IMR-90 (cell line): Measurements from ENCODE around the gene ENPP7. TPM values are rescaled to one million over a fixed set of nuclear protein-coding genes. Genes with fewer than 3 reads are reported as not detected.
A peak's percentile ranks its signal among the peaks of the same experiment; 100 is the strongest.

Experiments used
- ATAC-seq: fragments of 200-7000 bp; cut with Tn5 transposase; 2 replicates; pipeline ENCODE4 v1.9.1; 2020; ENCODE audit warnings: low read depth, mild to moderate bottlenecking, moderate library complexity
- BruUV-seq: library from RNA; stranded (reverse); fragments of 400-500 nt; replicated peaks from 2 replicates; lab custom pipeline; 2021; lab: Mats Ljungman, UMichigan
- CTCF ChIA-PET: fragments of 300-600 bp; formaldehyde crosslinking; extraction: SDS; loops from one replicate; lab custom pipeline; 2021; ENCODE audit warnings: antibody characterized with exemption; lab: Yijun Ruan, JAX
- POLR2A ChIA-PET: fragments of 300-600 bp; sonication (Branson Sonifier 250); formaldehyde crosslinking; loops from one replicate; lab custom pipeline; 2022; ENCODE audit warnings: antibody characterized with exemption; ENCODE audit not compliant: unreplicated experiment; lab: Charles Lee
- DNase-seq: peaks from one replicate; pipeline ENCODE4 v3.0.0; 2013
- H2AFZ ChIP-seq: replicated peaks from 2 replicates; pipeline ENCODE3; 2013; ENCODE audit warnings: low read length, mild to moderate bottlenecking; ENCODE audit not compliant: poor library complexity
- H2AK5ac ChIP-seq: 2 replicates; pipeline ENCODE4 v1.6.1; 2013; ENCODE audit warnings: low read depth, low read length, inconsistent platforms
- H2AK9ac ChIP-seq: replicated peaks from 2 replicates; pipeline ENCODE3; 2013; ENCODE audit warnings: mild to moderate bottlenecking, low read depth, low read length, moderate library complexity; ENCODE audit not compliant: poor library complexity
- H2BK120ac ChIP-seq: 2 replicates; pipeline ENCODE4 v1.6.1; 2013; ENCODE audit warnings: low read depth, low read length, inconsistent platforms
- H2BK15ac ChIP-seq: 3 replicates; pipeline ENCODE4 v1.6.1; 2013; ENCODE audit warnings: low read depth, low read length, inconsistent platforms
- H2BK20ac ChIP-seq: 2 replicates; pipeline ENCODE4 v1.6.1; 2013; ENCODE audit warnings: low read depth, mild to moderate bottlenecking, inconsistent platforms, low read length, moderate library complexity
- H2BK5ac ChIP-seq: 2 replicates; pipeline ENCODE4 v1.6.1; 2013; ENCODE audit warnings: mild to moderate bottlenecking, low read depth, low read length, inconsistent platforms; ENCODE audit not compliant: poor library complexity, severe bottlenecking
- H3K14ac ChIP-seq: replicated peaks from 2 replicates; pipeline ENCODE4 v1.6.1; 2013; ENCODE audit warnings: low read depth, low read length, inconsistent platforms
- H3K18ac ChIP-seq: 2 replicates; pipeline ENCODE4 v1.6.1; 2013; ENCODE audit warnings: low read depth, low read length, control low read depth
- H3K23ac ChIP-seq: 2 replicates; pipeline ENCODE4 v1.6.1; 2013; ENCODE audit warnings: low read depth, low read length, inconsistent platforms
- H3K27ac ChIP-seq: 2 replicates; pipeline ENCODE4 v1.5.1; 2013; ENCODE audit warnings: mild to moderate bottlenecking, control low read depth, low read length; ENCODE audit not compliant: insufficient read depth
- H3K27me3 ChIP-seq: 2 replicates; pipeline ENCODE4 v1.6.1; 2013; ENCODE audit warnings: low read length; ENCODE audit not compliant: control insufficient read depth, insufficient read depth
- H3K36me3 ChIP-seq: 2 replicates; pipeline ENCODE4 v1.6.1; 2013; ENCODE audit warnings: low read length, mixed read lengths; ENCODE audit not compliant: control insufficient read depth, insufficient read depth
- H3K4ac ChIP-seq: 2 replicates; pipeline ENCODE4 v1.6.1; 2013; ENCODE audit warnings: low read depth, low read length, inconsistent platforms
- H3K4me1 ChIP-seq: 2 replicates; pipeline ENCODE4 v1.6.1; 2013; ENCODE audit warnings: low read length, mixed read lengths; ENCODE audit not compliant: control insufficient read depth, insufficient read depth
- H3K4me2 ChIP-seq: 2 replicates; pipeline ENCODE4 v1.6.1; 2013; ENCODE audit warnings: low read depth, mild to moderate bottlenecking, control low read depth, low read length, moderate library complexity
- H3K4me3 ChIP-seq: 2 replicates; pipeline ENCODE4 v1.5.1; 2013; ENCODE audit warnings: low read depth, mild to moderate bottlenecking, control low read depth, low read length, moderate library complexity; ENCODE audit not compliant: insufficient read depth
- H3K56ac ChIP-seq: 2 replicates; pipeline ENCODE4 v1.6.1; 2013; ENCODE audit warnings: low read length, inconsistent platforms; ENCODE audit not compliant: insufficient read depth; ENCODE audit errors: extremely low read depth
- H3K79me1 ChIP-seq, 2 experiments: 2 replicates each; pipeline ENCODE4 v1.6.1; 2013; ENCODE audit warnings: low read length in 2 of 2, inconsistent platforms in 1 of 2, low read depth in 1 of 2
- H3K9ac ChIP-seq: 2 replicates; pipeline ENCODE4 v1.6.1; 2013; ENCODE audit warnings: low read depth, low read length, control low read depth
- H3K9me1 ChIP-seq: 2 replicates; pipeline ENCODE4 v1.6.1; 2013; ENCODE audit warnings: low read length, inconsistent platforms; ENCODE audit not compliant: insufficient read depth
- H3K9me3 ChIP-seq: 2 replicates; pipeline ENCODE4 v1.6.1; 2013; ENCODE audit warnings: low read length; ENCODE audit not compliant: control insufficient read depth, insufficient read depth
- H4K20me1 ChIP-seq: 2 replicates; pipeline ENCODE4 v1.6.1; 2013; ENCODE audit warnings: low read length, inconsistent platforms; ENCODE audit not compliant: insufficient read depth
- H4K5ac ChIP-seq: 2 replicates; pipeline ENCODE4 v1.6.1; 2013; ENCODE audit warnings: mild to moderate bottlenecking, low read depth, low read length, control low read depth
- H4K8ac ChIP-seq, 2 experiments: 2 replicates each; pipeline ENCODE4 v1.6.1; 2013; ENCODE audit warnings: low read depth in 2 of 2, low read length in 2 of 2, control low read depth in 1 of 2, inconsistent platforms in 1 of 2
- H4K91ac ChIP-seq: 2 replicates; pipeline ENCODE4 v1.6.1; 2013; ENCODE audit warnings: low read depth, low read length, inconsistent platforms; ENCODE audit not compliant: insufficient read depth
- BHLHE40 ChIP-seq: fragments of 150-350 bp; IDR thresholded peaks from 2 replicates; pipeline ENCODE4 v1.6.1; 2016; ENCODE audit warnings: mild to moderate bottlenecking, low read depth, low read length
- CEBPB ChIP-seq: IDR thresholded peaks from 2 replicates; pipeline ENCODE4 v1.6.1; 2012; ENCODE audit warnings: low read depth, low read length, improper control_type of control experiment
- CHD1 ChIP-seq: IDR thresholded peaks from 2 replicates; pipeline ENCODE4 v1.6.1; 2012; ENCODE audit warnings: low read depth, low read length, improper control_type of control experiment
- FOS ChIP-seq: fragments of 150-350 bp; IDR thresholded peaks from 2 replicates; pipeline ENCODE4 v1.6.1; 2016; ENCODE audit warnings: low read depth, low read length
- MAFK ChIP-seq: IDR thresholded peaks from 2 replicates; pipeline ENCODE4 v1.6.1; 2012; ENCODE audit warnings: low read depth, low read length, improper control_type of control experiment
- MAZ ChIP-seq: IDR thresholded peaks from 2 replicates; pipeline ENCODE4 v1.6.1; 2012; ENCODE audit warnings: low read depth, mild to moderate bottlenecking, low read length, improper control_type of control experiment, moderate library complexity, borderline replicate concordance
- MXI1 ChIP-seq: IDR thresholded peaks from 2 replicates; pipeline ENCODE4 v1.6.1; 2012; ENCODE audit warnings: low read depth, mild to moderate bottlenecking, low read length, moderate library complexity, borderline replicate concordance
- NFE2L2 ChIP-seq: fragments of 150-350 bp; IDR thresholded peaks from 2 replicates; pipeline ENCODE4 v1.6.1; 2016; ENCODE audit warnings: low read depth, mild to moderate bottlenecking, low read length
- POLR2A ChIP-seq: IDR thresholded peaks from 2 replicates; pipeline ENCODE4 v1.6.1; 2012; ENCODE audit warnings: mild to moderate bottlenecking, low read depth, low read length
- RAD21 ChIP-seq: IDR thresholded peaks from 2 replicates; pipeline ENCODE4 v1.6.1; 2012; ENCODE audit warnings: low read length, improper control_type of control experiment
- RCOR1 ChIP-seq: IDR thresholded peaks from 2 replicates; pipeline ENCODE4 v1.6.1; 2012; ENCODE audit warnings: mild to moderate bottlenecking, low read length, improper control_type of control experiment; ENCODE audit not compliant: insufficient replicate concordance
- RFX5 ChIP-seq: IDR thresholded peaks from 2 replicates; pipeline ENCODE4 v1.8.0; 2012; ENCODE audit warnings: low read depth, mild to moderate bottlenecking, low read length, moderate library complexity
- SMC3 ChIP-seq: fragments of 150-350 bp; IDR thresholded peaks from 2 replicates; pipeline ENCODE4 v1.6.1; 2016; ENCODE audit warnings: low read depth, mild to moderate bottlenecking, antibody characterized with exemption, low read length, moderate library complexity
- WGBS, 2 experiments: methylation state at CpG; one replicate each; pipeline versions ENCODE4 v1.1.5 to v1.1.7; 2013; ENCODE audit warnings: missing lambda C conversion rate in 2 of 2; ENCODE audit not compliant: insufficient read length in 1 of 2; ENCODE audit errors: extremely low coverage in 2 of 2; 5-methylcytosine and 5-hydroxymethylcytosine counted together
- dilution Hi-C: fragments of 300-500 bp; cut with HindIII; formaldehyde crosslinking; loops from one replicate; pipeline ENCODE4 v1.14.3; 2018; ENCODE audit warnings: low sequenced_read_pairs; ENCODE audit not compliant: unreplicated experiment
- in situ Hi-C: fragments of 300-500 bp; cut with MboI; formaldehyde crosslinking; loops from 3 replicates; pipeline ENCODE4 v1.14.3; 2019; ENCODE audit warnings: low sequenced_read_pairs, inconsistent platforms, mixed read lengths
- intact Hi-C: fragments of 100-400 bp; cut with micrococcal nuclease; formaldehyde crosslinking; loops from 2 replicates; pipeline ENCODE4 v1.10.0; 2022
- polyA plus RNA-seq, 3 experiments: library from polyadenylated mRNA; depleted of rRNA; stranded (reverse); fragments of >200 nt; gene quantifications; 2 replicates each; pipeline ENCODE4 v1.2.3, GENCODE V29; 2012; ENCODE audit warnings: low replicate concordance in 1 of 3
- total RNA-seq: library from RNA; depleted of rRNA; stranded (reverse); fragments of >200 nt; gene quantifications from 2 replicates; pipeline ENCODE4 v1.2.3, GENCODE V29; 2012
- TF ChIP-seq, protein P1 (sequence below): conservative IDR thresholded peaks from 2 replicates; pipeline ENCODE4 v1.5.1; 2012; ENCODE audit warnings: mild to moderate bottlenecking, low read depth, low read length, improper control_type of control experiment
- TF ChIP-seq, protein P2 (sequence below): fragments of 150-350 bp; IDR thresholded peaks from 2 replicates; pipeline ENCODE4 v1.6.1; 2017; ENCODE audit warnings: mild to moderate bottlenecking, antibody characterized with exemption, low read length, low read depth

The ENPP7 gene
- total and polyA plus RNA-seq, 2 of the 4 experiments (the other 2 are of a cell fraction) = not detected

DNA sequence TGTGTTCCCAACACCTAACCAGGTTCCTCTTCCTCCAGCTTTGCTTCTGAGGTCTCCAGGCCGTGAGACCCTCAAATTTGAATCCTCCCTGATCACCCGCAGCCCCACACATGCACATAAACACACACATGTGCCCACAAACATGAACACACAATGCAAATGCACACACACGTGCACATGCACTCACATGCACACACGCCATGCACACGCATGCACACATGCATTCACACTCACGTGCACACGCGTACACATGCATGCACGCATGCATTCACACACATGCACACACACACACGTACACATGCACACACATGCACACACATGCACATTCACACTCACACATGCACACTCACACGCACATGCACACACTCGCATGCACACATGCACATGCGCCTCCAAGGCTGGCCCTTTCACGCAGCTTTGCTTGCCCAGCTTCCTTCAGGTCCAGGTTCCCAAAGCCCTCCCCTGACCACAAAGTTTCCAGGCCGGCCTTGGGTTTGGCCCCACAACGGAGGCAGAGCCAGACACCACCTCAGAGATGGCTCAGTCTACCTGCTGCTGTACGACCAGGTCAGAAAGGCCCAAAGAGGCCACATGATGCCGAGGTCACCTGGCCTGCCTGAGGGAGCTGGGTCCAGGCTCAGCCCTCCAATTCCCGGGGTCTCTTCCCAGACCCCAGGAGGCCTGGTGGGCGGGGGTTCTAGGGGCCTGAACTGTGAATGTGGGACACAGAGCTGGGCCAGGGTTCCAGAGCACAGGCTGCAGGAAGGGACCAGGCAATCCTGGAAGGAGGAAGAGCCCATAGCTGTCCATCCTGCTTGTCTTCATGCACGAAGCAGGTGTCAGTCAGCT, 39.5 kb upstream of the ENPP7 start:
- in situ Hi-C loops = no loop called here
- WGBS, 2 experiments = 78% methylated on average over 15 of the region's 21 CpGs; no CpG with 5 or more reads in 1 of the 2 experiments
- H2BK120ac ChIP-seq = no peak overlapping the region
- TF ChIP-seq POLR2A (no peak), MXI1 (no peak), BHLHE40 (no peak), RCOR1 (no peak), SMC3 (no peak), CHD1 (no peak), CEBPB (no peak), RAD21 (no peak), MAZ (no peak), MAFK (no peak), NFE2L2 (no peak), RFX5 (no peak), FOS (no peak)
- TF ChIP-seq, protein P1, sequence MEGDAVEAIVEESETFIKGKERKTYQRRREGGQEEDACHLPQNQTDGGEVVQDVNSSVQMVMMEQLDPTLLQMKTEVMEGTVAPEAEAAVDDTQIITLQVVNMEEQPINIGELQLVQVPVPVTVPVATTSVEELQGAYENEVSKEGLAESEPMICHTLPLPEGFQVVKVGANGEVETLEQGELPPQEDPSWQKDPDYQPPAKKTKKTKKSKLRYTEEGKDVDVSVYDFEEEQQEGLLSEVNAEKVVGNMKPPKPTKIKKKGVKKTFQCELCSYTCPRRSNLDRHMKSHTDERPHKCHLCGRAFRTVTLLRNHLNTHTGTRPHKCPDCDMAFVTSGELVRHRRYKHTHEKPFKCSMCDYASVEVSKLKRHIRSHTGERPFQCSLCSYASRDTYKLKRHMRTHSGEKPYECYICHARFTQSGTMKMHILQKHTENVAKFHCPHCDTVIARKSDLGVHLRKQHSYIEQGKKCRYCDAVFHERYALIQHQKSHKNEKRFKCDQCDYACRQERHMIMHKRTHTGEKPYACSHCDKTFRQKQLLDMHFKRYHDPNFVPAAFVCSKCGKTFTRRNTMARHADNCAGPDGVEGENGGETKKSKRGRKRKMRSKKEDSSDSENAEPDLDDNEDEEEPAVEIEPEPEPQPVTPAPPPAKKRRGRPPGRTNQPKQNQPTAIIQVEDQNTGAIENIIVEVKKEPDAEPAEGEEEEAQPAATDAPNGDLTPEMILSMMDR = no peak
- TF ChIP-seq, protein P2, sequence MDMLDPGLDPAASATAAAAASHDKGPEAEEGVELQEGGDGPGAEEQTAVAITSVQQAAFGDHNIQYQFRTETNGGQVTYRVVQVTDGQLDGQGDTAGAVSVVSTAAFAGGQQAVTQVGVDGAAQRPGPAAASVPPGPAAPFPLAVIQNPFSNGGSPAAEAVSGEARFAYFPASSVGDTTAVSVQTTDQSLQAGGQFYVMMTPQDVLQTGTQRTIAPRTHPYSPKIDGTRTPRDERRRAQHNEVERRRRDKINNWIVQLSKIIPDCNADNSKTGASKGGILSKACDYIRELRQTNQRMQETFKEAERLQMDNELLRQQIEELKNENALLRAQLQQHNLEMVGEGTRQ = no peak

More for the DNA sequence above, 39.5 kb upstream of the ENPP7 start:
- DNase-seq = no peak
- no peak overlapping the region for H3K56ac ChIP-seq
- H4K91ac ChIP-seq = no peak overlapping the region
- peak overlapping the region; percentile 43 for H2AFZ ChIP-seq
- dilution Hi-C loops (no loop called here), intact Hi-C loops (no loop called here)
- no peak overlapping the region for H4K8ac ChIP-seq
- H4K5ac ChIP-seq = no peak overlapping the region
- H2BK5ac ChIP-seq = no peak overlapping the region
- H3K4me3 ChIP-seq = no peak overlapping the region
- H3K27ac ChIP-seq = no peak overlapping the region
- no peak overlapping the region for H2AK9ac ChIP-seq
- ChIA-PET CTCF (no interaction called here), POLR2A (no interaction called here)
- H3K18ac ChIP-seq = no peak overlapping the region
- no peak overlapping the region for H3K14ac ChIP-seq
- H3K23ac ChIP-seq = no peak overlapping the region
- no peak overlapping the region for H3K4ac ChIP-seq
- peaks cover 3% of the 10 kb centered on the region; the same call in 1 of the 2 replicates for H3K9me1 ChIP-seq
- no peak overlapping the region for H2BK20ac ChIP-seq
- ATAC-seq = no peak
- no peak overlapping the region for H2BK15ac ChIP-seq
- no peaks in the 10 kb centered on the region for H4K20me1 ChIP-seq
- peaks cover 28% of the 10 kb centered on the region; the same call in 1 of the 2 replicates for H3K27me3 ChIP-seq
- no peak overlapping the region for H2AK5ac ChIP-seq
- BruUV-seq = no TSS peak
- H3K4me2 ChIP-seq = no peak overlapping the region
- no peaks in the 10 kb centered on the region for H3K79me1 ChIP-seq
- no peaks in the 10 kb centered on the region for H3K36me3 ChIP-seq
- H3K9ac ChIP-seq = no peak overlapping the region
- H3K9me3 ChIP-seq = no peaks in the 10 kb centered on the region
- no peaks in the 10 kb centered on the region for H3K4me1 ChIP-seq
